ENCODE data around the gene SLX4IP.
"Not testable (repeated sequence)": the region's sequence is repeated elsewhere in the genome, so short reads cannot be mapped to it uniquely, and the experiment has no call there.

SLX4IP gene

DNA sequence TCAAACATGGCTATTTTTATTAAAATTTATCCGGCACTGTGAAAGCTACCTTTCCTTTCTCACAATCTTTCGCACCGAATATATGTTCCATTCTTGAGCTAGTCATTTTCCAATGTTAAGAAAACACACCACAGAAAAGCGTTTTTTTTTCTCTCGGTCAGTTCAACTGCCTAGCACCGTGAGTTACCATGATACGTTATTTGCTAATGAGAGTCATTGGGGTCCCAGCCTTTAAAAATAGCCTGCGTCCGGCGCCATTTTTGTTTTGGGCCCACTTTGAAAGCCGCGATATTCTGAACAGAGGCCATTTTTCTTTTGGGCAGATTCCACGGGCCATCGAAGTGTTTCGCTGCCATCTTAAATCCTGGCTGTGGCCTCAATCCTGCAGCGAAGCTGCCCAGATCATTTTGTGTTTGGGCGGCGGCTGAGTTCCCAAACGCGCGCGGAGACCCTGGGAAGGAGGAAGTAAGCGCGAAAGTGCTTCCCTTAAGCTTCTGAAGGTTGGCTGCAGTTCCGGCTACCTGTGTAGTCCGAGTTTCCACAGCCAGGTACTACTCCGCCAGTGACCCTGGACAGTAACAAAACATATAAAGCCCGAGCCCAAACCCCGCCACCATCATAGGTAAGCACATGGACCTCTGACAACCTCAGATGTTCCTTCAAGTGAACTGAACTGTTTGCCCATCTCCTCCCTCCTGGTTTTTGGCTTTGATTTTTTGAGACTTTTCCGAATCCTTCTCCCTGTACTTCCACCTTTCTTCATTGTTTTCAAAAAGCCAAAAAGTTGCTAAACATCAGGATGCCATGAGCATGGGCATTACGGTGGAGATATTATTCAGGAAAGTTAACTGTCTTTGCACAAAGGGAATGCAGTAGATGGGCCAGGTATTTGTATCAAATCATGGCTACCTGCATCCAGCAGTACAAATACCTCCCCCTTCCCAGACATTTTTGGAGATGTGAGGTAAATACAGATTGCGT lies at the start of gene SLX4IP:
TSS of gene SLX4IP (plus strand) at position 474 of the 981 bp plus-strand sequence. CDS start 22,900 bp downstream, outside the sequence.
- FAIRE-seq: peak; percentile 97

DNA sequence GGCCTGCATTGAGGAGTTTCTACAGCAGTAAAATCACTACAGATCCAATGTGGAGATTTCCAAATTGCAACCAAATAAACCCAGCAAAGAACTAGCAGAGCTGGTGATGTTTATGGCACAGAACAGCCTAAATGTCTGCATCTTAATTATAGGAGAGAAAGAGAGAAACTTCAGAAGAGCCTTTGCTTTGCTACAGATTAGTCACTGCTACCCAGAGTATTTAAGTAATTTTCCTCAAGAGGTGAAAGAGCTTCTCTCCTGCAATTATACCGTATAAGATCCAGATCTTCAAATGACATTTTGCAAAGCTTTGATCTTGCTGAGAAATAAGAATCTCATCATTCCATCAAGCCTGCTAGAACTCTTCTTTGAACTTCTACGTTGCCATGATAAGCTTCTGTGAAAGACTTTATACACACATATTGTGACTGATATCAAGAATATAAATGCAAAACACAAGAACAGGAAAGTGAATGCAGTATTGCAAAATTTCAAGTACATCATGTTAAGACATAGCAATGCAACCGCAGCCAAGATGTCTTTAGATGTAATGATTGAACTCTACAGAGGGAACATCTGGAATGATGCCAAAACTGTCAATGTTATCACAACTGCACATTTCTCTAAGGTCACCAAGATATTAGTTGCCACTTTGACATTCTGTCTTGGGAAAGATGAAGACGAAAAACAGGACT lies 49.1 kb upstream of the SLX4IP start:
- no peak for FAIRE-seq

- FAIRE-seq: no peak
Measured at GRCh38 chr20:10387686-10388085, 47.4 kb upstream of the SLX4IP start.

GRCh38 chr20:10388597-10388996 lies 46.5 kb upstream of the SLX4IP start:
- no peak for FAIRE-seq

DNA sequence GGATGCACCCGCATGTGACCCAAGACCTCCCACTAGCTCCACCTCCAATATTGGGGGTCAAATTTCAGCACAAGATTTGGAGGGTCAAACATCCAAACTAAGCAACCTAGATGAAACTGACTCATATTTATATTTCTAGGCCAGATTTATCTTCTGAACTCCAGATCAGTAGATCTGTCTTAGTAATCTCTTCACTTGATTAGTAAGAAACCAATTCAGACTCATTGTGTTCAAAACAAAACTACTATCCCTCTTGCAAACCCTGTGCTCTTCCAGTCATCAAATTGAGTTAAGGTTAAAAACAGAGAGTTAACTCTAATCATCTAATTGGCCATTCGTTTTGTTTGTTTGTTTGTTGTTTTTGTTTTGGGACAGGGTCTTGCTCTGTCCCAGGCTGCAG lies 44.4 kb upstream of the SLX4IP start:
- FAIRE-seq: no peak

DNA sequence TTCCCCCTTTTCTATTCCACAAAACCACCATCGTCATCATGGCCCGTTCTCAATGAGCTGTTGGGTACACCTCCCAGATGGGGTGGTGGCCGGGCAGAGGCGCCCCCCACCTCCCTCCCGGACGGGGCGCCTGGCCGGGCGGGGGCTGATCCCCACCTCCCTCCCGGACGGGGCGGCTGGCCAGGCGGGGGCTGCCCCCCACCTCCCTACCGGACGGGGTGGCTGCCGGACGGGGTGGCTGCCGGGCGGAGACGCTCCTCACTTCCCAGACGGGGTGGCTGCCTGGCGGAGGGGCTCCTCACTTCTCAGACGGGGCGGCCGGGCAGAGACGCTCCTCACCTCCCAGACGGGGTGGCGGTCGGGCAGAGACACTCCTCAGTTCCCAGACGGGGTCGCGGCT lies 40.4 kb upstream of the SLX4IP start:
- FAIRE-seq: not testable (repeated sequence)

DNA sequence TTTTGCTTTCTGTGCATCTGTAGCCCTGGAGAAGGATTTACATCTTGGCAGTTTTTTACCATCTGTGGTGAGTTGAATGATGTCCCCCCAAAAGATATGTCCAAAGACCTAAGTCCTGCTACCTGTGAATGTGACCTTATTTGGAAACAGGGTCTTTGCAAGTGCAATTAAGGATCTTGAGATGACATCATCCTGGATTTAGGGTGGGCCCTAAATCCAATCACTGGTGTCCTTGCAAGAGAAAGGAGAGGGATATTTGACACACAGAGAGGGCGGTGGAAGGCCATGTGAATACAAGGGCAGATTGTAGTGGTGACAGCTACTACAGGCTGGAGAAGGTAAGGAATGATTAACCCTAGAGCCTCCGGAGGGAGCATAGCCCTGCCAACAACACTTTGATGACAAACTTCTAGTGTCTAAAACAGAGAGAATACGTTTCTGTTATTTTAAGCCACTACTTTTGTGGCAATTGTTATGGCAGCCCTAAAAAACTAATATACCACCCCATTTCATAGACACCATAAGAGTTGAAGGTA lies 36.2 kb upstream of the SLX4IP start:
- no peak for FAIRE-seq

DNA sequence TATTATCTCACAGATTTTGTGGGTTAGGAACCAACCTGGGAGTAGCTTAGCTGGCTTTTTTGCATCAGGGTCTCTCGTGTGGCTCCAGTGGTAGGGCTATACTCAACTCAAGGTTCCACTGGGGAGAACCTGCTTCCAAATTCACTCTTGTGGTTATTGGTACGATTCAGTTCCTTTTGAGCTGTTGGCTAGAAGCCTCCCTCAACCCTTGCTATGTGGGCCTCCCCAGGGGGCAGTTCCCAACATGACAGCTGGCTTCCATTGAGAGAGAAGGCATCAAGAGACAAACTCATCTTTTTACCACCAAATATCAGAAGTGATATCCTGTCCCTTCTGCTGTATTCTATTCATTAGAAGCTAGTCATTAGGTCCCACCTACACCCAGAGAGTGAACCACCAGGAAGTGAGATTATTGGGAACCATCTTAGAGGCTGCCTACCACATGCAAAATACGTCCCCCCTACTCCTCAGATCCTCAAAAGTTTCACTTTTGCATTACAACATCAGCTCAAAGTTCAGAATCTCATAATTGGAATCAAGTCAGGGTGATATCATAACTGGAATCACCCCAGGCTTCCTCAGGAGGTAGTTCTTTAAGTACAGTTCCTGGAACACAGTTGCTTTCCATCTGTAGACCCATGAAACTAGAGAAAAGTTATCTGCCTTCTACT lies 32.0 kb upstream of the SLX4IP start:
- FAIRE-seq: no peak

- FAIRE-seq: no peak
Measured at GRCh38 chr20:10404023-10404628, 31.0 kb upstream of the SLX4IP start.

GRCh38 chr20:10404959-10405530 lies 30.1 kb upstream of the SLX4IP start:
- no peak for FAIRE-seq

- no peak for FAIRE-seq
Measured at GRCh38 chr20:10408108-10408813, 26.8 kb upstream of the SLX4IP start.

GRCh38 chr20:10411673-10412072 lies 23.4 kb upstream of the SLX4IP start:
- no peak for FAIRE-seq

- no peak for FAIRE-seq
Measured at GRCh38 chr20:10412591-10413408, 22.3 kb upstream of the SLX4IP start.

DNA sequence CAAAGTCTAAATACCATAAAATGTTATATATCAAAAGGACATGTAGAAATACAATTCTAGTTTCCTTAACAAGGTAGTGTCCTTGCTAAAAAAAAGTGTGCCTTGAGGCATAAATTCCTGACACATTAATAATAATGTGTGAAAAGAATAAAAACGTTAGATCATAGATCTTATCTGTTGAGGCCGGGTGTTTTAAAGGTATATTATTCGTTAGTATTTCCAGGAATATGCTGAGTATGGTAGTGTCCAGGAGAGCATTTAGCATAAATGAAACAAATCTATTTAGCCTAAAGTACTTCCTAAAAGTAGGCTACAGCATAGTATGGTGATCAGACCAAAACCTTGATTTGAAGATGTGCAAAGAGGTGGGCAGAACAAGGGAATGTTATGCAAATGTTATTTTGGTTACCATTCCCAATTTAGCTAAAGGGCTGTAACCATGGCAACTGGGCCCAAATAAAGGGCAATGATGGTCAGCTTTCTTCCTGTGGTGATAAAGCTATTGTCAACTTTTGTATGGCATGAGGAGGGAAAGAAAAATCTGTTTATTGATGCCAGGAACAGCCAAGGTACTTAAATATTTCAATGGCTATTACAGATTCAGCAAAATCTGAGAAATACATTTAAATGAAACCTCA lies 20.0 kb upstream of the SLX4IP start:
- no peak for FAIRE-seq

- FAIRE-seq: not testable (repeated sequence)
Measured at GRCh38 chr20:10417218-10417617, 17.9 kb upstream of the SLX4IP start.

DNA sequence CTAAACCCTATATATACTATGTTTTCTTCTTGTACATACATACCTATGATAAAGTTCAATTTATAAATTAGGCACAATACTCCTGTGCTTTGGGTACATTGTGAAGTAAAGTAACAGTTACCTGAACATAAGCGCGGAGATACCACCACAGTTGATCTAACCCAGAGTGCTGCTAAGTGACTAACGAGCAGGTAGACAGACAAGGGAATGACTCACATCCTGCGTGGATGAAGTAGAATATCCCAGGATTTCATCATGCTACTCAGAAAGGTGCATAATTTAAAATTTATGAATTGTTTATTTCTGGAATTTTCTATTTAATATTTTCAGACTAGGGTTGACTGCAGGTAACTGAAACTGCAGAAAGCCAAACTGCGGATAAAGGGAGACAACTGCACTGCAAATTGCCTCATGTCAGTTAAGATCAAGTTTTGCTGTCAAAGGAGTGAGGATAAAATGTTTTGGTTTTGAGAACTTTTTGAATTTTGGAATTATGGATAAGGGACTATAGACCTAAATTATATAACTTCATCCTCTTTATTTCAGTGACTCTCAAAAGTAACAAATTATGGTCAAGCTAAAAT lies 15.5 kb upstream of the SLX4IP start:
- FAIRE-seq: no peak

GRCh38 chr20:10423735-10424134 lies 11.4 kb upstream of the SLX4IP start:
- no peak for FAIRE-seq

- peak; percentile 94 for FAIRE-seq
Measured at GRCh38 chr20:10427060-10427692, 7.9 kb upstream of the SLX4IP start.

DNA sequence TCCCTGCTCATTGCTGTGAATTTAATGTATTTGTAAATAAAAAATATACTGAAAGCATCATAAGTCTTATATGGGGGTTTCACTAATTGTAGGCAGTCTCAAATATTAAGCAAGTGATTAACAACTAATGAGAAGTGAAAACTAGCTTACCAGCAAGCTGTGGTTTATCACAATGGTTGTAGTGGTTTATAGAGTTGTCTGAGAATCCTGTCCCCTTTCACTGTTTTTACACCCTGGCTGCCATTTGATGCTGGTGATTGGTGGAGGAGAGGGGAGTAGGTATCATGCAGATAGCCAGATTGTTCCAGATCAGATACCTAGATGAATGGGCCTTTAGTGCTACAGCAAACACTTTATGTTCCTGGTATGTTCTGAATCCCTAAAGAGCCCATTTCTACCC lies 7.1 kb upstream of the SLX4IP start:
- no peak for FAIRE-seq

All from G401.6 (cell line).